Kidney (tissue), 14 donors: ENCODE data around the gene TBC1D32. TPM values are rescaled to one million over a fixed set of nuclear protein-coding genes. Genes with fewer than 3 reads are reported as not detected.

Experiments
- DNase-seq, 5 donors: peaks; one replicate each; pipeline ENCODE4 v3.0.0-alpha.2; 2013 to 2020
- FAIRE-seq: peaks from 2 replicates; lab custom pipeline; 2012; peaks lifted over from hg19 to GRCh38; lab: Jason Lieb, UNC
- H3K27ac ChIP-seq, 2 donors: one replicate each; pipeline ENCODE4 v1.7.0; 2013; ENCODE audit warnings: low read depth in 2 of 2, low read length in 2 of 2, inconsistent platforms in 1 of 2
- H3K27me3 ChIP-seq: one replicate; pipeline ENCODE4 v1.7.1; 2013; ENCODE audit warnings: low read length, inconsistent platforms; ENCODE audit not compliant: control insufficient read depth, insufficient read depth
- H3K36me3 ChIP-seq, 3 donors: one replicate each; pipeline versions ENCODE4 v1.7.0 to v1.7.1; 2013; ENCODE audit warnings: low read length in 3 of 3, control low read depth in 1 of 3, inconsistent platforms in 1 of 3; ENCODE audit not compliant: insufficient read depth in 3 of 3, control insufficient read depth in 2 of 3
- H3K4me1 ChIP-seq, 3 donors: one replicate each; pipeline versions ENCODE4 v1.7.0 to v1.7.1; 2013; ENCODE audit warnings: low read length in 3 of 3, inconsistent platforms in 1 of 3, low read depth in 1 of 3; ENCODE audit not compliant: control insufficient read depth in 2 of 3, insufficient read depth in 2 of 3
- H3K4me3 ChIP-seq, 3 donors: one replicate each; pipeline versions ENCODE4 v1.7.0 to v1.8.1; 2013; ENCODE audit warnings: low read length in 3 of 3, control low read depth in 1 of 3, inconsistent platforms in 1 of 3
- H3K9ac ChIP-seq, 3 donors: one replicate each; pipeline versions ENCODE4 v1.7.0 to v1.7.1; 2013; ENCODE audit warnings: low read length in 3 of 3, control low read depth in 1 of 3, inconsistent platforms in 1 of 3
- H3K9me3 ChIP-seq, 3 donors: one replicate each; pipeline versions ENCODE4 v1.7.0 to v1.7.1; 2013; ENCODE audit warnings: low read length in 3 of 3, control low read depth in 1 of 3, inconsistent platforms in 1 of 3; ENCODE audit not compliant: control insufficient read depth in 2 of 3, insufficient read depth in 1 of 3
- CTCF ChIP-seq: IDR thresholded peaks from 3 replicates; pipeline ENCODE4 v1.5.1; 2012; ENCODE audit warnings: mild to moderate bottlenecking, moderate library complexity, borderline replicate concordance; ENCODE audit not compliant: insufficient read depth; ENCODE audit errors: extremely low read depth
- intact Hi-C: fragments of 100-400 bp; cut with DNase I; formaldehyde crosslinking; loops from one replicate; pipeline ENCODE4 v1.11.1; 2022
- polyA plus RNA-seq: library from polyadenylated mRNA; stranded (reverse); fragments of 350-450 nt; fragmentation: Illumina TruSeq; extraction: RNeasy Lipid Tissue Mini Kit (QIAGEN cat#74804); gene quantifications from one replicate; pipeline ENCODE4 v1.2.3, GENCODE V29; 2014; ENCODE audit warnings: low read depth, low replicate concordance; ENCODE audit not compliant: insufficient read depth
- total RNA-seq: library from RNA; stranded (reverse); fragmentation: NEBNext Ultra II Directional; extraction: Animal tissue kit (Norgen Biotek cat#: 25700); gene quantifications from one replicate; pipeline ENCODE4 v1.2.1, GENCODE V29; 2021
- donor health status: control.
- donor health status: control.
- donor health status: control.
- donor health status: control.
- donor health status: control.
- donor health status: DM: yes; HTN: yes; CAD: no.
- donor health status: Normal renal cell carcinoma (clear cell type).

Gene TBC1D32
- total and polyA plus RNA-seq, 2 donors from 2014 or later, result 1.9 to 12.4 TPM

DNA sequence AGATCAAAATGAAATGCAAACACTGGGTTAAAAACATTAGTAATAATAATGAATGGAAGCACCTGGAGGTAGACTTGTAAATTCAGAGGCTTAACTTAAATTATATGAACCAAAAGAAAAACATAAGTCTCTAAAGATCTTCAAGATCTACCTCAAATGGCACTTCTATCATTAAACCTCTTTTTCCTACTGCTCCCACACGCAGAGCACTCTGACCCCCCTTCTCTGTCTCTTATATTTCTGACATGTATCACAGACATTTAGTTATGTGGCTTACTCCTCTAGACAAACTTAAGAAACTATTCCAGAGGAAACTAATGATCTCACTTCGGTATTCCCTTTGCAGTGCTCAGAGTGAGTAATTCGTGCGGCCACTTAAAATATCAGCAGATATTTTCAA, 1.1 kb downstream of the TBC1D32 start:
- no peak for DNase-seq
- TF ChIP-seq CTCF, result no peak
- Histone ChIP-seq H3K4me1 (no peaks in the 10 kb centered on the region), H3K36me3 (no peaks in the 10 kb centered on the region), H3K27ac (no peak overlapping the region), H3K9ac (no peak overlapping the region), H3K4me3 (no peak overlapping the region), H3K9me3 (no peaks in the 10 kb centered on the region), H3K27me3 (no peaks in the 10 kb centered on the region)
- FAIRE-seq, result no peak
- intact Hi-C loops, result no loop called here

- intact Hi-C loops, result no loop called here
- H3K27me3 ChIP-seq, result no peaks in the 10 kb centered on the region
Observed at GRCh38 chr6:121330516-121330915, 3.8 kb downstream of the TBC1D32 start.

GRCh38 chr6:121321282-121321681, 13.0 kb downstream of the TBC1D32 start:
- Histone ChIP-seq H3K4me1 (no peaks in the 10 kb centered on the region), H3K9me3 (no peaks in the 10 kb centered on the region), H3K27me3 (no peaks in the 10 kb centered on the region), H3K4me3 (no peak overlapping the region), H3K27ac (no peak overlapping the region), H3K9ac (no peak overlapping the region), H3K36me3 (no peaks in the 10 kb centered on the region)
- DNase-seq (no peak), FAIRE-seq (no peak)
- TF ChIP-seq CTCF, result no peak
- intact Hi-C loops, result no loop called here

More at GRCh38 chr6:121330516-121330915, 3.8 kb downstream of the TBC1D32 start:
- FAIRE-seq (no peak), DNase-seq (no peak)
- Histone ChIP-seq H3K4me3 (no peak overlapping the region), H3K9ac (no peak overlapping the region), H3K9me3 (no peaks in the 10 kb centered on the region), H3K27ac (no peak overlapping the region), H3K4me1 (no peaks in the 10 kb centered on the region), H3K36me3 (no peaks in the 10 kb centered on the region)
- TF ChIP-seq CTCF, result no peak

- TF ChIP-seq CTCF, result no peak
- H3K9ac ChIP-seq, result no peak overlapping the region
- H3K27me3 ChIP-seq, result no peaks in the 10 kb centered on the region
- DNase-seq (no peak), FAIRE-seq (no peak)
- no peaks in the 10 kb centered on the region for H3K4me1 ChIP-seq
- H3K36me3 ChIP-seq, result no peaks in the 10 kb centered on the region
- intact Hi-C loops, result no loop called here
- H3K27ac ChIP-seq, result no peak overlapping the region
- no peaks in the 10 kb centered on the region for H3K9me3 ChIP-seq
- peak overlapping the region in 1 of 3 donors; percentile 35 for H3K4me3 ChIP-seq
Observed at GRCh38 chr6:121319603-121320002, 14.7 kb downstream of the TBC1D32 start.
